Thyroid gland (tissue), 4 donors: Measurements from ENCODE around the gene SORCS2. TPM values are rescaled to one million over a fixed set of nuclear protein-coding genes. Genes with fewer than 3 reads are reported as not detected.

Source experiments
- DNase-seq, 2 donors: peaks; one replicate each; pipeline ENCODE4 v3.0.0-alpha.2; 2019
- H3K27ac ChIP-seq, 3 donors: fragments of 200-600 bp; sonication (generic); 1 replicate in 2 of 3; 2 replicates in 1 of 3; pipeline ENCODE4 v1.5.1; 2016 to 2019; ENCODE audit warnings: mild to moderate bottlenecking in 1 of 3, moderate library complexity in 1 of 3
- H3K27me3 ChIP-seq: fragments of 200-600 bp; sonication (generic); one replicate; pipeline ENCODE4 v1.5.1; 2019
- H3K36me3 ChIP-seq, 2 donors: fragments of 200-600 bp; sonication (generic); one replicate each; pipeline ENCODE4 v1.5.1; 2016 to 2019
- H3K4me1 ChIP-seq, 2 donors: fragments of 200-600 bp; sonication (generic); one replicate each; pipeline ENCODE4 v1.5.1; 2017 to 2019
- H3K4me3 ChIP-seq, 3 donors: fragments of 200-600 bp; sonication (generic); replicated peaks in 1 of 3; 1 replicate in 2 of 3; 2 replicates in 1 of 3; pipeline ENCODE4 v1.5.1; 2016; ENCODE audit warnings: mild to moderate bottlenecking in 1 of 3
- H3K9me3 ChIP-seq: fragments of 200-600 bp; sonication (generic); one replicate; pipeline ENCODE4 v1.5.1; 2017
- CTCF ChIP-seq, 6 experiments: fragments of 200-600 bp in 3 of 6; fragments of 450-650 bp in 3 of 6; sonication (generic) in 3 of 6; IDR thresholded peaks; one replicate each; pipeline ENCODE4 v1.5.1; 2016 to 2019; ENCODE audit warnings: antibody characterized with exemption in 6 of 6, mild to moderate bottlenecking in 2 of 6, inconsistent platforms in 1 of 6, moderate library complexity in 1 of 6
- POLR2A ChIP-seq, 2 donors: fragments of 450-650 bp; IDR thresholded peaks; one replicate each; pipeline ENCODE4 v1.6.1; 2017; ENCODE audit warnings: antibody characterized with exemption in 2 of 2, mild to moderate bottlenecking in 2 of 2, moderate library complexity in 1 of 2
- WGBS, 2 donors: methylation state at CpG; one replicate each; pipeline ENCODE4 v1.1.5; 2017; 5-methylcytosine and 5-hydroxymethylcytosine counted together
- intact Hi-C: fragments of 100-400 bp; cut with DNase I; formaldehyde crosslinking; loops from one replicate; pipeline ENCODE4 v1.15.1; 2023
- total RNA-seq, 4 donors: library from RNA; depleted of rRNA; stranded (reverse); fragments of >200 nt; gene quantifications; one replicate each; pipeline ENCODE4 v1.2.3, GENCODE V29; 2016

The SORCS2 gene
- total RNA-seq, 4 donors from 2014 or later: 1.7 to 13.6 (median 3.6) TPM

DNA sequence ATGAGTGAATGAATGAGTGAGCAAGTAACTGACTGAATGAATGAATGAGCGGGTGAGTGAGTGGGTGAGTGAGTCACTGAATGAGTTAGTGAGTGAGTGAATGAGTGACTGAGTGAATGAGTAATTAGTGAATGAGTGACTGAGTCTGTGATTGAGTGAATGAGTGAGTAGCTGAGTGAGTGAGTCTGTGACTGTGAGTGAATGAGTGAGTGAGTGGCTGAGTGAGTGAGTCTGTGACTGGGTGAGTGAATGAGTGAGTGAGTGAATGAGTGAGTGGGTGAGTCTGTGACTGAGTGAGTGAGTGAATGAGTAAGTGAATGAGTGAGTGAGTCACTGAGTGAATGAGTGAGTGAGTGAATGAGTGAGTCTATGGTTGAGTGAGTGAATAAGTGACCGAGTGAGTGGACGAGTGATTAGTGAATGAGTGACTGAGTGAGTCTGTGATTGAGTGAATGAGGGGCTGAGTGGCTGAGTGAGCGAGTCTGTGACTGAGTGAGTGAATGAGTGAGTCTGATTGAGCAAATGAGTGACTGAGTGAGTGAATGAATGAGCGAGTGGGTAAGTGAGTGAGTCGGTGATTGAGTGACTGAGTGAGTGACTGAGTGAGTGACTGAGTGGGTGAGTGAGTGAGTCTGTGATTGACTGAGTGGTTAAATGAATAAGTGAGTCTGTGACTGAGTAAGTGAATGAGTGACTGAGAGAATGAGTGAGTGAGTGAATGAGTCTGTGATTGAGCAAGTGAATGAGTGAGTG, 465.4 kb downstream of the SORCS2 start:
- 93 to 95% methylated on average over 6 of the region's 6 CpGs for WGBS, 2 donors
- intact Hi-C loops: no loop called here
- H3K27ac ChIP-seq: no peak overlapping the region
- H3K9me3 ChIP-seq: no peaks in the 10 kb centered on the region
- peaks cover 4 to 5% of the 10 kb centered on the region in 2 donors for H3K4me1 ChIP-seq
- H3K36me3 ChIP-seq: no peaks in the 10 kb centered on the region
- DNase-seq: no peak
- TF ChIP-seq POLR2A (IDR thresholded peaks at IDR 0.05): no peak
- no peak for TF ChIP-seq CTCF (IDR thresholded peaks at IDR 0.05)
- H3K27me3 ChIP-seq: no peaks in the 10 kb centered on the region
- H3K4me3 ChIP-seq: no peak overlapping the region

- Histone ChIP-seq H3K27ac (no peak overlapping the region), H3K27me3 (no peaks in the 10 kb centered on the region), H3K36me3 (no peaks in the 10 kb centered on the region), H3K4me1 (no peaks in the 10 kb centered on the region), H3K4me3 (no peak overlapping the region), H3K9me3 (no peaks in the 10 kb centered on the region)
- DNase-seq: no peak
- intact Hi-C loops: no loop called here
- WGBS, 2 donors: 84 to 93% methylated on average over 3 to 5 of the region's 5 CpGs
- TF ChIP-seq POLR2A (IDR thresholded peaks at IDR 0.05) (no peak), CTCF (IDR thresholded peaks at IDR 0.05) (no peak)
Measured at GRCh38 chr4:7658341-7659204, 466.2 kb downstream of the SORCS2 start.

GRCh38 chr4:7659429-7660175, 467.3 kb downstream of the SORCS2 start:
- Histone ChIP-seq H3K36me3 (no peaks in the 10 kb centered on the region), H3K27me3 (no peaks in the 10 kb centered on the region), H3K4me1 (no peaks in the 10 kb centered on the region), H3K27ac (no peak overlapping the region), H3K9me3 (no peaks in the 10 kb centered on the region), H3K4me3 (no peak overlapping the region)
- 87 to 91% methylated on average over 7 to 8 of the region's 8 CpGs for WGBS, 2 donors
- intact Hi-C loops: no loop called here
- no peak for DNase-seq
- TF ChIP-seq CTCF (IDR thresholded peaks at IDR 0.05): no peak
- no peak for TF ChIP-seq POLR2A (IDR thresholded peaks at IDR 0.05)

- no peaks in the 10 kb centered on the region for H3K4me1 ChIP-seq
- no peaks in the 10 kb centered on the region for H3K9me3 ChIP-seq
- TF ChIP-seq CTCF (IDR thresholded peaks at IDR 0.05): no peak
- no peak for TF ChIP-seq POLR2A (IDR thresholded peaks at IDR 0.05)
- WGBS, 2 donors: 84 to 85% methylated on average over 11 to 14 of the region's 14 CpGs
- no peak overlapping the region for H3K27ac ChIP-seq
- intact Hi-C loops: no loop called here
- no peak overlapping the region for H3K4me3 ChIP-seq
- no peaks in the 10 kb centered on the region for H3K36me3 ChIP-seq
- DNase-seq: no peak
- H3K27me3 ChIP-seq: no peaks in the 10 kb centered on the region
Measured at GRCh38 chr4:7660176-7661039, 468.1 kb downstream of the SORCS2 start.
